GM19043 (cell line): ENCODE measurements around the gene MIPEP.

ENCODE experiments used
- ATAC-seq: cut with Tn5 transposase; IDR thresholded peaks from one replicate; pipeline ENCODE4 v1.9.1; 2021; ENCODE audit warnings: low read depth; ENCODE audit not compliant: unreplicated experiment

MIPEP gene

DNA sequence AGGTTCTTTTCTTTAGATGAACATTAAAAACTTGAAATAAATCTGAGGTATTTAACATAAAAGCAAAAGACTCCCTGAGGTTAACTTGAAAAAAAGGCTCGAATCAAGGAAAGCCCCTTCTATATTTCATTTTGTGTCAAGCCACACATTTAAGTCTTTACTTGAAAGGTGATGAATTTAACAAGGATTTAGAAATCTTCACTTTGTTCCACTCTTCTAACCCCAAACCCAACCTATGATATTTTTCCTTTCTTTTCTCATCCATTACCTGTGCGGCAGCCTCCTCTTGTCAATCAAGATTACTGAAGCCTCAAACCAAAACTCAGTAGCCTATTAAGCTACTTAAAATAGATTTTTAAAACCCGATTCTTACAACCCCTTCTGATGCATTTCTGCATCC lies 33.8 kb downstream of the MIPEP start:
- ATAC-seq = no peak

DNA sequence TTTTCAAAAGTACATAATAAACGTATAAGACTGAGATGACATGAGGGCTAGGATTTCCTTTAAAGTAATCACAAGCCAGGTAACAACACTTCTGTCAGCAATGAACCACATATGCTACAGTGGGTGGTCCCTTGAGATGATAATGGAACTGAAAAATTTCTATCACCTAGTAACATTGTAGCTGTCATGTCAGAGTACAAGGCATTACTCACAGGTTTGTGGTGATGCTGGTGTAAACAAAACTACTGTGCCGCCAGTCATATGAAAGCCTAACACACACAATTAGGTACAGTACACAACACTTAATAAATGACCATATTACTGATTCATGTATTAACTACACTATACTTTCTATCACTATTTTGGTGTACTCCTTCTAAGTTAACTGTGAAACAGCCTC lies 36.8 kb downstream of the MIPEP start:
- ATAC-seq = no peak

DNA sequence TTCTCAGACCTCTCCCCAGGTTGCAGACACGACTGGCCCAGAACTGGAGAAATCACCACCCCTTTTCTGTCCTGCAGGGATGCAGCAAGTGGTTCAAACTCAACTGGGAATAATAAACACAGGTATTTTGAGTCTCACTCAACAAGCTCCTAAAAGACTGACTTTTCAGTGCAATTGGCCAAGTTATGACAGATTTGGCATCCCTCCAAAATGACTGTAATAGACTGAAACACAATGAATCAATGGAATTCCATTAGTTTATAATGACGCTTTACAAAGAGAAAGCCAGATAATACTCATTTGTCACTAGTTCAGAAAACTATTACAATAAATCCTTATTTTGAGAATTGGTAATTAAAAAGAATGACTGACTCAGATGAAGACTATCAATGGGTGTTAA lies 38.1 kb downstream of the MIPEP start:
- no peak for ATAC-seq

DNA sequence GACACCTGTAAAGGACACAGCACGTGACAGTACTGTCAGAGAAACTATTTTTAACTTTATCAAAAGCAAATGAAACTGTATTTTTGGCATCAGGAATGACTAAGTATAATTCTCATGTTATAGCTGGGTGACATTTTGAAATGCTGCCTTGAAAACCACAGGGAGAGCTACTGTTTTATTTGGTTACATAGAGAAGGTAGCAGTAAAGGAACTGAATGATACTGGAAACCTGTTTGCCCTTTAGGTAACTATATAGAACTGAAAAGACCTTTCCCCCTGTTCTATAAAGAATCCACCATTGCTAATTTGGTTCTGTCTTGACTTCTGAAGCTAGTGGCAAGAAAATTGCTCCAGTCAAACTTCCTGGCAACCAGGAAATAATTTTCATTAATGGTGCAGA lies 39.1 kb downstream of the MIPEP start:
- ATAC-seq = no peak

DNA sequence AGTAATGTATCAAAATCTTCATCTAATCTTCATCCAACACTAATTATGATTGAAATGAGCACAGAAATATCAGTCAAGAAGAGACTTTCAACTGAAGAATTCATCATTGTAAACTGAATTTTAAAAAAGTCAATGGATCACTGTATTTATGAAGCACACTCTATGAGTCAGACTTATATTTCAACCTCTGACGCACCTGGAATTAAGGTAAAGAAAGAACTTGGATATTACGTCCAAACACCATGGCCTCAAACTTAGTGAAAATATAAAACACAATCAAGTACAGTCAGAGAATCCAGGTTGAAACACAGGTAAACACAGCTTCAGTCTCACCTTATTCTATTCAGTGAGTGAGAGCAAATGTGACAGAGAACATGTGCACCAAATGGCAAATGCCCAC lies 39.5 kb downstream of the MIPEP start:
- no peak for ATAC-seq

DNA sequence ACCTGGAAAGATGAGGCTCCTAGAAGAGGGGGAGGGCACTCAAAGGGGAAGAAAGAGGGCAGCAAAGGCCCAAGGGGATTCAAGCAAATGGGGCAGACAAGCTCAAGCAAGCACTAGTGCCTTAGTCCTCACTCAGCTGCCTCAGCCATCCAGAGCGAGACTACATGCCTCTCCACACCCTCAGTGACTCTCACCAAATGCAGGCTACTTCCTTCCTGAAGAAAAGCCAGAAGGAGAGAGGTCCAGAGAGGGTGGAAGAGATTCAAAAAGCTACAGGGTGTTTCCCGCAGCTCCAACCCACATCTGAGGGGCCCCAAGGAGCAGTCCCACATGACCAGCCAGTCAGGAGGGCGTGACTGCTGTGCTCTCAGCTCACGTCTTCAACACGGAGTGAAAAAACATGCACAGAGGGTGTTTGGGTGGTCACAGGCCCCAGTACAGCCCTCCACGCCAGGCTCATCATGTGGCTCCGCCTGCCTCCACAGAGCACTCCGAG lies 40.5 kb downstream of the MIPEP start:
- ATAC-seq = no peak

DNA sequence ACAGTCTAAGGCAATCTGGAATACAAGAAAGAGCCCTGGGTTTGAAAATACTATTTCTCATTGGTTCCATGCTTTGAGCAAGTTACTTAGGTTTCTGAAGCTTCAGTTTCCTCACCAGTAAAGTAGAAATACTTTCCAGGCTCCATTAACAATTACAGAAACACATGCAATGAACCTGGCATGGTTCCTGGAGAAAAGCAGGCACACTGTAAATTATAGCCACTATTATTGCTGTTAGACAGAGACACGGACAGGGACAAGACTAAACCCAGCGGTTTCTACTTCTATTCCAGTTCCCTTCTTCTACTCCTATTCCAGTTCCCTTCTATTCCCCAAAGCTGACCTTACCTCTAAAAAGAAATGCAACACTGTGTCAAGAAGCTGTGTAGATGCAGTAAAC lies 41.2 kb downstream of the MIPEP start:
- no peak for ATAC-seq

DNA sequence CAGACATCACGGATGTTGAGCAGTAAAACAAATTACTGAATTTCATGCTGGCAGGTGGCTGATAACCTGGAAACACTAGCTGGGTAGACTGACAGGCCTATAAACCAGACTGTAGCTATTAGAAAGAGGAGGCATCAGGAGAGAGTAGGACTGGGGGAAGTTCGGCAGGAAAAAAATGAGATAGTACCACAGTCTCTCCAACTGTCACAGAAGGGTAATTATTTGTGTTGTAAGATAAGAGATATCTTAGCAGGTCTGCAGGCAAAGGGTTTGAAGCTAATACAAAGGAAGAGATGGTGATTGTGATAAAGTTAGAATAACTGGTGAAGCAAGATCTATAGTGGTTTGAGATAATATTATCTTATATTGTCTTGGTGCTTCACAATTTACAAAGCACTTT lies 41.7 kb downstream of the MIPEP start:
- ATAC-seq = no peak

DNA sequence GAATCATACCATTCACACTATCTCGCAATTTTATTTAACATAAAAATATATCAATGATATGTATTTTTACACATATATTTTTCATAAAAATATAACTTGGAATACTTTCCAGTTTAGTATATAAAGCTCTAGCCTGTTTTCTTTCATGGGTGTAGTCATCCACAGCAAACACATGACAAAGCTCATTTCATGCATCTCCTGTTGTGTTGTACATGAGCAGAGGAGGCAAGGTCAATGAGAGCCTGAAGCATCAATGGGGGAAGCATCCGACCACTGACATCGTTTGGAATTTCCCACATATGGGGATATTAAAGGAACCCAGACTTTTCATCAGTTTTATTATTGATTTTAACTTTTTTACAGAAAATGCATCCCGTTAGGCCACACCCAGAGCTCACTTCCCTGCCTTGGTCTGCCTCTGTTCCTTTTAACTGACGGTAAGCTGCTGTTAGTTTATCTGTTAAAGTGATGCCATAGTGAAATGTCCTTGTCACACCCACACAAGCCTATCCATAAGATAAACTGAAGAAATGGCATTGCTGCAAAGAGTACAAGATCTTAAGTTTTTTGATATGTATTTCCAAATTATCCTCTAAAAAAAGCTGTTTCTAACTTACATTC lies 44.0 kb downstream of the MIPEP start:
- ATAC-seq = no peak

DNA sequence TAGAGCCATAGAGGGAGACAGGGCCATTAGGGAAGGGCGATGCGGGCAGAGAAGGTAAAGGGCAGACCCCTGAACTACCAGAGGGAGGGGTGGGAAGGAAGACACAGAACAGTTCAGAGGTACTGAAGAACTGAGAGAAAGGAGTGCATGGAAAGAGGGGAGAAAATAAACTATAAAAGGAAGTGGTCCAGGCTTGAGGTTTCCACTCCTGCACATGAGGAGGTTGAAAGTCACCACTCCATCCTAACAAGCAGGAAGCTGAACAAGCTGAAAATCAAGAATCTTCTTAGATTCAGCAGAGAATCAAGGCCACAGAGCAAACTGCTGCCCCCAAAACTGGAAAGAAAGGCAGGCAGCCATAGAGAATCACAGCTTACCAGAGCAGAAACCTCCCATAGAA lies 45.1 kb downstream of the MIPEP start:
- ATAC-seq = no peak

DNA sequence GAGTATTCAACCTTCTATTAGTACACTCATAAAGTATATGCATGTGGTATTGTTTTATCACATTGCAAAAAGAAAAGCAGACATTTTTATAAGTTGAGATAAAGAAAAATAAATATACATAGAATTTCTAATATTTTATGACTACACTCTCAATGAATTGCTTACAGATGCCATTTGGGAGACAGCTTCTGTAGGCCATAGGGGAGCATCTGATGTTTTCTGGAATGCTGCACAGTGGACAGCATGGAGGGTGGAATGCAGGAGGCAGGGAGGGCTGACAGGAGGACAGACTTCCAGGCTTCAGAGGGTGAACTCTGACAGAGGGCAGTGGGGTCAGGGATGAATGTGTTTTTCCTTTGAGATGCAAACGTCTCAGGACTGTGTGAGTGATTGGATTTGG lies 45.8 kb downstream of the MIPEP start:
- ATAC-seq = no peak

DNA sequence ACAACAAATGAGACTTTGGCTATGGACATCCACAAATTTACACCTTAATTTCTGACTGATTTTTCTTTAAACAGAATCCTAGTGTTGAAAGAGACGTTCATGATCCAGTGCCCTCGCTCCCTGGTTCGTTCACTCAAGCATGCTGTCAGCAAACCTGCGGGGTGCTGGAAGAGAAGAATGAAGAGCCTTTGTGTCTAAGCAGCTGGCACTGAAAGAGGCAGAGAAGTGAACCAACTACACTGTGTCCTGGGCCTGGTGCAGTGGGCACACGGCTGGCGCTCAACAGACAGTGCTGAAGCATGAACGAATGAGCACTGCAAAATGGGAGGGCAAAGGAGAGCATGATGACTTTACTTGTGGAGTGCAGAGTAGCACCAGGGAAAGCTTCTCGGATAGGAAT lies 46.8 kb downstream of the MIPEP start:
- no peak for ATAC-seq

DNA sequence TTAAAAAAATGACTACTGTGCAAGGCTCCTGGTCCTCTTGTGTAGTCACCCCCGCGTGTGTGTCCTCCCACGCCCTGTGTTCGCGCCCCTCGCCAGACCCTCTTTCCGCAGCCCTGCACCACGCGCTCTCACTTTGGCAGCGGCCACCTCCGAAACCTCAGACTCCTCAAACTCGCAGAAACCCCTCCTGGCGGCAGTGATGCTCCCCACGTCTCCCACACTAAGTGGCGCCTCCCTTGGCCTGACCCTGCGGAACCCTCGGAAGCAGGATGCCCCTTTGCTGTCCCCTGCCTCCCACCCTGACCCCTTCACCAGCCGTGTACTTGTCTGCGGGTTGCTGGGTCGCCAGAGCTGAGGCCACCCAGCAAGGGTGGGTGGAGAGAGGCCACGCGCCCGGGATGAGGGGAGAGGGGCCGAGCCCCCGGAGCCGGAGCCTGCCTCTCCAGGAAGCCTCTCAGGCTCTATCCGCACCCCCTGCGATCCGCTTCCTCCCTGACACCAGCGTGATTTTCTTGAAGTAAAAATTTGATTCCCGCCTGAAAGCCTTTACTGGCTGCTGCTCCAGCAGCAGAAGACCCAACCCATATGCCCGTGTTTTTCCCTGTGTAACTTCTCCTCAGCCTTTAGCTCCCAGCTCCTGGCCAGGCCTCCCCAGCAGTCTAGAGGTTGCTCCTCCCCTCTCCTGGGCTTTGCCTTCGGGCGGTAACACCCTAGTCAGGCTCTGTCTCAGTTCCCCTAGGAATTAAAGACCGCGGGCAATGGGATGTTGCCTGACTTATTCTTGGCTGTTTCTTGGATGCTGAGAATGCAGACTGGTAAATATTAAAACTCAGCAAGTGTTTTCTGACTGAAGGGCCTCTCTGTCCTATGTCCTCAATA lies 55.2 kb downstream of the MIPEP start:
- ATAC-seq = no peak

DNA sequence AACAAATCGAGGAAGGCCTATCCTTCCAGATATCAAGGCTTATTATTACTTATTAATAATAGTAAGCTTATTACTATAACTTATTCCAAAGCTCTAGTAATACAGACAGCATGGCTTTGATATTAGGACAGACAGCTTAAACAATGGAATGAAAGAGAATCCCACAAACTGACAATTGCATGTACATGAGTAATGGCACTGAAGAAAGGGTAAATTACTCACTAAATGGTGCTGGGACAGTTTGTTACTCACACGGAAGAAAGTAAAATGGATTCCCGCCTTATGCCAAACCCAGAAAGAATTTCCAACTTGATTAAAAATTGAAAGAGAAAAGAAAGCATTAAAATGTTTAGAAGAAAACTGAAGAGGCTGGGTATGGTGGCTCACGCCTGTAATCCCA lies 60.3 kb downstream of the MIPEP start:
- ATAC-seq = no peak

DNA sequence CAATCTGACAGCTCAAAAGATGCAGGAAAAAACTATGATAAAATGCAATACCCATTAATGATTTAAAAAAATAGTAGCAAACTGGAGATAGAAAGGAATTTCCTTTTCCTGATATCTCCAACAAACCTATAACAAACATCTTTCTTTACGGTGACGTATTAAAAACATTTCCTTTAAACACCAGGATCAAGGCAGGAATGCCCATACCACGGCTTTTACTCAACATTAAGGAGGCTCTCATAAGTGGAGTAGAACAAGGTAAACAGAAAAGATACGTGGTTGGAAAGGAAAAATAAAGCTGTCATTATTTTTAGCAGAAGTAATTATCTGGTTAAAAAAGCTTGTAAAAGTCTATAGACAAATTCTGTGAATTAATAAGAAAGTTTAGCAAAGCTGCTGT lies 61.1 kb downstream of the MIPEP start:
- no peak for ATAC-seq

DNA sequence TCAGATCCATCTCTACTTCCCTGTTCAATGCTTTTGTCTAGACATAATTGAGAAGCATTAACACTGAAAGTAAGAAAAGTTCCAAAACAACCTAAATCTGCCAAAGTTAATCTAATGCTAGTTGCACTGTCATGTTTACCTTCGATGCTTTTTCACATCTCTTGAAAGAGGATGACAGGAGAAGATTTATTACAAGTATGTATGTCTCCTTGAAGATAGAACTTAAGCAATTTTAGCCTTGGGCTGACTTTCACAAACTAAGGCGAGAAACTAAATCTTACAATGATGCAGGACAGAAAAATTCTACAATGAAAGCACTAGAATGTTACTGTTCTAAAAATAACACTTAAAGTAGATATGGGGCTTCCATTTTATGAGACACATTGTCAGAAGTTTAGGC lies 64.0 kb downstream of the MIPEP start:
- no peak for ATAC-seq

DNA sequence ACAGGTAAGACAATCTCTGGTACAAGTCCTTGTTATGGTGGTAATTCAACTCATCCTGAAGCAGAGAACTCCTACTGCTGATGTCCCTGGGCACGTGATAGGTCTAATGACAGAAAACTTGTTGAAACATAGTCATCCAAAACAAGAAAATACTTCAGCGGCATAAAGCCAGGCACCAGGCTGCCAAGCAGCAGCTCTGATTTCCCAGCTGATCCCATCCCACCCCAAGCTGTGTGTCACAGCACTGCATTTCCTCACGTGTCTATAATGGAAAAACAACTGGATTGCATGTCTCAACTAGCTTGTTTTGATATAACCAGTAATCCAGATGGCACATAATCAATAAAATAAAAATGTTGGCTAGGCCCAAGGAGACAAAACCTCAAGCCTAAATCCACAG lies 64.8 kb downstream of the MIPEP start:
- ATAC-seq = no peak

DNA sequence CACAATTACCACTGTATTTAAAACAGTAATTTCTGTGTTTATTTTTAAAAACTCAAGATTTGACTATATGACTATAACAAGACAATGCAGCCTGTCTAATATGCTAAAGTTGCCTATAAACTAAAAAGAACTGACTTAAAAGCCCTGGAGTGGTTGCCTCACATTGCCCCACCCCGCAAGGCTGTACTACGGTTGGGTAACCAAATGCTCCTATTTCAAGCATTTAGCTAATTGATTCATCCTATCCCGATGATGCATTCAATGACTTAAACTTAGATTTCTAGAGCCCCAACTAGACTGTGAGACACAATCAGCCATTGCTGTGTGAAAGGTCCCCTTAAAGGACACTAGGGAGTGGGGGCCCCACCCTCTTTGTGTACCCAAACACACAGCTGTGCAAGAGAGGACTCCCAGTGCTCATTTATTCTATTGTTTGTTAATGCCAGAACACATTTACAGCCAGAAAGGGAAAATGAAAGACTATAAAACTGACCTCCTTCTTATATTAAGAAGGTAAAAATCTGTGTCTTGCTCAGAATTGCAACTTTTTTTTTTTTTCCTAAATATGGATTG lies 66.9 kb downstream of the MIPEP start:
- no peak for ATAC-seq

DNA sequence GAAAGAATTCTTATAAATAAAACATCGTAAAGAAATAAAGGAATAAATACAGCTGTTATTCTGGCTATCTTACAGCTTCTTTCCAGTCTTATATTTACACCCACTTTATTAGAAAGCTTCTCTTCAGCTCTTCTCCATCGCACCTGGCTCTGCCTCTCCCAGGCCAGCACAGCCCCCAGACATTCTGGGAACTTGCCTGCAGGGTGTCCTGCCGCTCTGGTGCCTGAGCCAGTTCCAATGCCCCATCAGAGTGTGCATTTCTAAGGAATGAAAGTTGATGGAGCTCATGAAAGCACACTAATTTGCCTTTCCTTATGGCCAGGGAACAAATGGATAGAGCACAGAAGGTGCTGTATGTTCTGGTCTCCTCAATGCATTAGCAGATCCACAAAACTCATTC lies 68.7 kb downstream of the MIPEP start:
- no peak for ATAC-seq

DNA sequence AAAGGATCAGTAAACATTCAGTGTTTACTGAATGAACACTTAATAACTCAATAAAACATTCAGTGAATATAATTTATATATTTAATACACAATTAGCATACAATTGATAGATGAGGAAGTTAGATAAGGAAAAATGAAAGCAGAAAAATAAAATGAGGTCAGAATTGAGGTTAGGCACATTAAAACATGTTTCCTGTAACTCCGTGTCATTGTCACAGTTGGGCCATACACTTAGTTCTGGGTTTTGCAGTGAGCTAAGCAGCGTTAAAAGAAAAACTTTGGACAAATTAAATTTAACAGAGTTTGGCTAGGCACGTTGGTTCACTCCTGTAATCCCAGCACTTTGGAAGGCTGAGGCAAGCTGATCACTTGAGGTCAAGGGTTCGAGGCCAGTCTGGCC lies 71.4 kb downstream of the MIPEP start:
- no peak for ATAC-seq

DNA sequence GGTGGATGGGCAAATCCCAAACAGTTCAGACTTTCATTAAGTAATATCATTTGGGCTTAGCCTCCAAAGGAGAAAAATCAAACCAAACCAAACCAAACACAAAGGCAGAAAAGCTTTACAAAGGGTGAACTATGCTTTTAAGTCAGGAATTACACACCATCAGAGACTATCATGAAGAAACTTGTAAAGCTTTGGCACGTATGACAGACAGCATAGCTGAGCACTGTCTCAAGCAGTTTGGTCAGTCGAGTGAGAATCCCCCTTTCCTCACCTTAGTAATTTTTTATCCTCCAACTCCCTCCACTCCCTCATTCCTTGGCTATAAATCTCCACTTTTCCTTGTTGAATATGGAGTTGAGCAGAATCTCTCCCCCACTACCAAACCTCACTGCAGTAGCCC lies 72.1 kb downstream of the MIPEP start:
- no peak for ATAC-seq

DNA sequence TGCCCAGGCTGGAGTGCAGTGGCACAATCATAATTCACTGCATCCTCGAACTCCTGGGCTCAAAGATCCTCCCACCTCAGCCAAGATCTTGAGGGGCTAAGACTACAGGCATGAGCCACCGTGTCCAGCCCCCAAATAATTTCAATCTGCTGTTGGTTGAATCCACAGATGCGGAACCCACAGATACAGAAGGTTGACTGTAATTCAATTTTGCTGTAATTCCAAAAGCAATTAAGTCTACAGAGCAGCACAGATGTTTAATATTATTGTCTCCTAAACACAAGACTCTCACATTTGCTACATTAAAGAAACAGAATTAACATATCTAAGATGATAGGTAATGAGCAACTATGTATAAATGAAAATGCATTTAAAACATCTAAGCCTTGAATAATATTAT lies 75.6 kb downstream of the MIPEP start:
- ATAC-seq = no peak
